ENCODE data around the gene VSTM2B.

GRCh38 chr19:29583196-29583999 lies 57.6 kb downstream of the VSTM2B start:
- TF ChIP-seq CREB5 (CRISPR knock-in tag; IDR thresholded peaks at IDR 0.05; ENCODE audit: low read depth) (no peak), POU6F1 (CRISPR knock-in tag; IDR thresholded peaks at IDR 0.05; ENCODE audit: borderline replicate concordance, low read depth) (no peak), ZNF8 (CRISPR knock-in tag; IDR thresholded peaks at IDR 0.05) (no peak), ZFP30 (CRISPR knock-in tag; IDR thresholded peaks at IDR 0.05) (no peak), OSR1 (CRISPR knock-in tag; IDR thresholded peaks at IDR 0.05) (no peak), TSHZ2 (CRISPR knock-in tag; IDR thresholded peaks at IDR 0.05) (no peak)

Measured in SK-N-SH treated with all-trans-retinoic acid at 6 μM for 48 hours (cell line).